DND-41 (cell line): ENCODE measurements around the gene PACS1.
"Not testable (repeated sequence)": the region's sequence is repeated elsewhere in the genome, so short reads cannot be mapped to it uniquely, and the experiment has no call there.

Experiments
- ATAC-seq: fragments of 200-7000 bp; cut with Tn5 transposase; 3 replicates; pipeline ENCODE4 v1.9.1; 2021; ENCODE audit warnings: low read depth; ENCODE audit not compliant: insufficient read depth
- DNase-seq: peaks from one replicate; pipeline ENCODE4 v3.0.0-alpha.2; 2020
- H2AFZ ChIP-seq: 2 replicates; pipeline ENCODE4 v1.6.0; 2012; ENCODE audit warnings: low read depth, low read length
- H3K27ac ChIP-seq: 2 replicates; pipeline ENCODE4 v1.5.1; 2012; ENCODE audit warnings: low read length, inconsistent platforms
- H3K27me3 ChIP-seq: fragments of 200-600 bp; sonication (generic); 2 replicates; pipeline ENCODE4 v1.6.0; 2012; ENCODE audit warnings: low read length, mild to moderate bottlenecking, inconsistent platforms; ENCODE audit not compliant: insufficient read depth, poor library complexity
- H3K36me3 ChIP-seq: 2 replicates; pipeline ENCODE4 v1.5.1; 2012; ENCODE audit warnings: low read length, inconsistent platforms; ENCODE audit not compliant: insufficient read depth
- H3K4me1 ChIP-seq: 2 replicates; pipeline ENCODE4 v1.5.1; 2012; ENCODE audit warnings: mild to moderate bottlenecking, low read length; ENCODE audit not compliant: insufficient read depth
- H3K4me2 ChIP-seq: 2 replicates; pipeline ENCODE4 v1.6.0; 2012; ENCODE audit warnings: mild to moderate bottlenecking, moderate library complexity, low read length, inconsistent platforms; ENCODE audit not compliant: insufficient read depth
- H3K4me3 ChIP-seq, 2 experiments: fragments of 200-600 bp in 1 of 2; shearing (Covaris generic) in 1 of 2; 2 replicates each; pipeline ENCODE4 v1.5.1; 2012 to 2016; ENCODE audit warnings: inconsistent platforms in 2 of 2, low read length in 2 of 2, mild to moderate bottlenecking in 2 of 2, low read depth in 1 of 2, moderate library complexity in 1 of 2
- H3K79me2 ChIP-seq: 2 replicates; pipeline ENCODE4 v1.6.0; 2012; ENCODE audit warnings: low read length, inconsistent platforms; ENCODE audit not compliant: insufficient read depth
- H3K9ac ChIP-seq: 2 replicates; pipeline ENCODE4 v1.6.0; 2012; ENCODE audit warnings: low read depth, mild to moderate bottlenecking, inconsistent platforms, low read length, moderate library complexity
- H3K9me3 ChIP-seq: 2 replicates; pipeline ENCODE4 v1.5.1; 2012; ENCODE audit warnings: low read length, moderate library complexity, mild to moderate bottlenecking, inconsistent platforms; ENCODE audit not compliant: insufficient read depth, severe bottlenecking
- H4K20me1 ChIP-seq: 2 replicates; pipeline ENCODE4 v1.6.0; 2012; ENCODE audit warnings: low read length; ENCODE audit not compliant: insufficient read depth
- EZH2 ChIP-seq: IDR thresholded peaks from 3 replicates; pipeline ENCODE4 v1.6.1; 2012; ENCODE audit warnings: borderline replicate concordance, low read depth, mild to moderate bottlenecking, moderate library complexity, low read length, inconsistent platforms; ENCODE audit not compliant: severe bottlenecking
- TF ChIP-seq, protein P1 (sequence below): IDR thresholded peaks from 2 replicates; pipeline ENCODE4 v1.5.1; 2012; ENCODE audit warnings: borderline replicate concordance, low read length, moderate library complexity, mild to moderate bottlenecking; ENCODE audit not compliant: poor library complexity, severe bottlenecking; ENCODE audit errors: extremely low read depth

Gene PACS1

GRCh38 chr11:66089067-66089466 lies 19.0 kb downstream of the PACS1 start:
- Histone ChIP-seq H3K27me3 (no peaks in the 10 kb centered on the region), H3K4me3 (no peak overlapping the region), H2AFZ (no peak overlapping the region), H3K27ac (no peak overlapping the region), H3K9me3 (no peaks in the 10 kb centered on the region), H3K4me2 (no peak overlapping the region), H3K4me1 (no peaks in the 10 kb centered on the region), H3K79me2 (peaks cover 10% of the 10 kb centered on the region; the same call in 1 of the 2 replicates), H4K20me1 (peaks cover 2% of the 10 kb centered on the region; the same call in 1 of the 2 replicates), H3K9ac (no peak overlapping the region), H3K36me3 (no peaks in the 10 kb centered on the region)
- DNase-seq = no peak
- no peak for ATAC-seq
- TF ChIP-seq, protein P1, sequence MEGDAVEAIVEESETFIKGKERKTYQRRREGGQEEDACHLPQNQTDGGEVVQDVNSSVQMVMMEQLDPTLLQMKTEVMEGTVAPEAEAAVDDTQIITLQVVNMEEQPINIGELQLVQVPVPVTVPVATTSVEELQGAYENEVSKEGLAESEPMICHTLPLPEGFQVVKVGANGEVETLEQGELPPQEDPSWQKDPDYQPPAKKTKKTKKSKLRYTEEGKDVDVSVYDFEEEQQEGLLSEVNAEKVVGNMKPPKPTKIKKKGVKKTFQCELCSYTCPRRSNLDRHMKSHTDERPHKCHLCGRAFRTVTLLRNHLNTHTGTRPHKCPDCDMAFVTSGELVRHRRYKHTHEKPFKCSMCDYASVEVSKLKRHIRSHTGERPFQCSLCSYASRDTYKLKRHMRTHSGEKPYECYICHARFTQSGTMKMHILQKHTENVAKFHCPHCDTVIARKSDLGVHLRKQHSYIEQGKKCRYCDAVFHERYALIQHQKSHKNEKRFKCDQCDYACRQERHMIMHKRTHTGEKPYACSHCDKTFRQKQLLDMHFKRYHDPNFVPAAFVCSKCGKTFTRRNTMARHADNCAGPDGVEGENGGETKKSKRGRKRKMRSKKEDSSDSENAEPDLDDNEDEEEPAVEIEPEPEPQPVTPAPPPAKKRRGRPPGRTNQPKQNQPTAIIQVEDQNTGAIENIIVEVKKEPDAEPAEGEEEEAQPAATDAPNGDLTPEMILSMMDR = no peak
- TF ChIP-seq EZH2 = no peak

GRCh38 chr11:66090288-66090687 lies 20.2 kb downstream of the PACS1 start:
- H3K4me2 ChIP-seq = no peak overlapping the region
- H3K4me3 ChIP-seq = no peak overlapping the region
- no peaks in the 10 kb centered on the region for H4K20me1 ChIP-seq
- H3K79me2 ChIP-seq = peaks cover 9% of the 10 kb centered on the region; the same call in 1 of the 2 replicates
- H3K9ac ChIP-seq = no peak overlapping the region
- no peak overlapping the region for H2AFZ ChIP-seq
- DNase-seq (no peak), ATAC-seq (no peak)
- no peaks in the 10 kb centered on the region for H3K4me1 ChIP-seq
- H3K27me3 ChIP-seq = no peaks in the 10 kb centered on the region
- H3K27ac ChIP-seq = no peak overlapping the region
- H3K36me3 ChIP-seq = no peaks in the 10 kb centered on the region
- TF ChIP-seq, protein P1 = no peak
- no peak for TF ChIP-seq EZH2
- H3K9me3 ChIP-seq = no peaks in the 10 kb centered on the region

GRCh38 chr11:66092125-66092524 lies 22.1 kb downstream of the PACS1 start:
- H3K9me3 ChIP-seq, ATAC-seq, H3K4me1 ChIP-seq, DNase-seq, H3K4me3 ChIP-seq, H2AFZ ChIP-seq, H3K4me2 ChIP-seq, H3K27me3 ChIP-seq, H4K20me1 ChIP-seq, H3K9ac ChIP-seq, H3K27ac ChIP-seq, H3K36me3 ChIP-seq, H3K79me2 ChIP-seq: not testable (repeated sequence)

- DNase-seq, H3K27me3 ChIP-seq, H3K4me2 ChIP-seq, H2AFZ ChIP-seq, H4K20me1 ChIP-seq, H3K79me2 ChIP-seq, H3K9me3 ChIP-seq, H3K4me3 ChIP-seq, H3K36me3 ChIP-seq, ATAC-seq, H3K27ac ChIP-seq, H3K9ac ChIP-seq: not testable (repeated sequence)
- peaks cover 19% of the 10 kb centered on the region for H3K4me1 ChIP-seq
Measured at GRCh38 chr11:66099746-66100145, 29.7 kb downstream of the PACS1 start.
